ENCODE results near the gene LSR. TPM values are rescaled to one million over a fixed set of nuclear protein-coding genes. Genes with fewer than 3 reads are reported as not detected.
"Not testable (repeated sequence)": the region's sequence is repeated elsewhere in the genome, so short reads cannot be mapped to it uniquely, and the experiment has no call there.

The LSR gene
- polyA plus RNA-seq, 3 donors: 38.5 to 52.0 (median 51.5) TPM

- DNase-seq (ENCODE audit: low read depth in 3 of 3, low spot score in 2 of 3): no peak
Observed at GRCh38 chr19:35217649-35217990, 31.2 kb upstream of the LSR start.

- no peak for DNase-seq (ENCODE audit: low read depth in 3 of 3, low spot score in 2 of 3)
Observed at GRCh38 chr19:35219008-35219407, 29.8 kb upstream of the LSR start.

- DNase-seq (ENCODE audit: low read depth in 3 of 3, low spot score in 2 of 3): no peak
Observed at GRCh38 chr19:35220315-35220921, 28.4 kb upstream of the LSR start.

GRCh38 chr19:35220973-35221590 is 27.7 kb upstream of the LSR start:
- not testable (repeated sequence) for DNase-seq (ENCODE audit: low read depth in 3 of 3, low spot score in 2 of 3)

GRCh38 chr19:35222373-35223015 is 26.3 kb upstream of the LSR start:
- DNase-seq (ENCODE audit: low read depth in 3 of 3, low spot score in 2 of 3): no peak

GRCh38 chr19:35223084-35223790 is 25.6 kb upstream of the LSR start:
- no peak for DNase-seq (ENCODE audit: low read depth in 3 of 3, low spot score in 2 of 3)

- DNase-seq (ENCODE audit: low read depth in 3 of 3, low spot score in 2 of 3): no peak
Observed at GRCh38 chr19:35223862-35224505, 24.8 kb upstream of the LSR start.

- DNase-seq (ENCODE audit: low read depth in 3 of 3, low spot score in 2 of 3): no peak
Observed at GRCh38 chr19:35224681-35225571, 23.9 kb upstream of the LSR start.

- DNase-seq (ENCODE audit: low read depth in 3 of 3, low spot score in 2 of 3): no peak
Observed at GRCh38 chr19:35225951-35226350, 22.9 kb upstream of the LSR start.

GRCh38 chr19:35226748-35227147 is 22.1 kb upstream of the LSR start:
- DNase-seq (ENCODE audit: low read depth in 3 of 3, low spot score in 2 of 3): no peak

GRCh38 chr19:35228177-35228930 is 20.4 kb upstream of the LSR start, which contains the start of gene FAM187B:
FAM187B (minus strand) TSS chr19:35228739; CDS start chr19:35228680, 59 bp downstream.
- DNase-seq (ENCODE audit: low read depth in 3 of 3, low spot score in 2 of 3): no peak

GRCh38 chr19:35229601-35230000 is 19.2 kb upstream of the LSR start:
- DNase-seq (ENCODE audit: low read depth in 3 of 3, low spot score in 2 of 3): no peak

GRCh38 chr19:35231956-35232645 is 16.7 kb upstream of the LSR start:
- no peak for DNase-seq (ENCODE audit: low read depth in 3 of 3, low spot score in 2 of 3)

- DNase-seq (ENCODE audit: low read depth in 3 of 3, low spot score in 2 of 3): no peak
Observed at GRCh38 chr19:35232912-35233311, 15.9 kb upstream of the LSR start.

GRCh38 chr19:35236638-35237400 is 12.0 kb upstream of the LSR start:
- DNase-seq (ENCODE audit: low read depth in 3 of 3, low spot score in 2 of 3): no peak

GRCh38 chr19:35239597-35239996 is 9.2 kb upstream of the LSR start:
- DNase-seq (ENCODE audit: low read depth in 3 of 3, low spot score in 2 of 3): not testable (repeated sequence)

GRCh38 chr19:35240327-35240726 is 8.5 kb upstream of the LSR start:
- no peak for DNase-seq (ENCODE audit: low read depth in 3 of 3, low spot score in 2 of 3)

GRCh38 chr19:35241417-35241816 is 7.4 kb upstream of the LSR start:
- no peak for DNase-seq (ENCODE audit: low read depth in 3 of 3, low spot score in 2 of 3)
